ENCODE data around the gene TAL1.

The TAL1 gene

DNA sequence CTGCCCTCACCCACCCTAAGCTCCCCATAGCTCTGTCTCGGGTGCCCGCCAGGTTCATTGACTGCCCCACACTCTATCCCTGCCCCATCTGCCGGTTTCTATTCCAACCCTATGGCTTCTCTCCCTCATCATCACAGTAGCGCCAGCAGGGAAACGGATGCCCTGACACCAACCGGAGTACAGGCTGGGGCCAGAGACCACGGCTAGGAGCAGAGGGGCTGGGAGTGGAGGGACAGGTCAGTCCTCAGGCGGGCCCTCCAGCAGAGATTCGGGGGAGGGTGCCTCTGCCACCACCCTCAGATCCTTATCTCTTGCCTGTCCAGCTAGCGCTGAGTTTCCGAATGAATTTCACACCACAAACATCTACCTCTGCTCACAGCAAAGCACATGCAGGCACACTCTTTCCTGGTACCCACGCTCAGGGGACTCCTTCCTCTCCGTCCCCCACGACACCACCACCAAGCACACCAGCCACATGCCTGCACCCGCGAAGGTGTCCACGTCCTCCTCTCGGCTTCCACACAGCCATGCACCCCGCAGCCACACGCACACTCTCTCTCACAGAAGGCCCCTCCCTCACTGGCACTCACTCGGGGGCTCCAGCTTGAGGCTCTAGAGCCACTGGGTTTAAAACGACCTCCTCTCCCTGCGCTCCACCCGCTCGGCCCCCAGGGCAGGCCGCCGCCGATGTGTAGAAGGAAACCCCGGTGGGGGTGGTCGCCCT, 7.2 kb downstream of the TAL1 start:
- H3K4me1 ChIP-seq (ENCODE audit: control insufficient read depth, insufficient read depth, low read depth, low read length), result peaks cover 24% of the 10 kb centered on the region
- peak overlapping the region in 1 of 2 experiments; percentile 34 for H3K4me3 ChIP-seq (ENCODE audit: insufficient read depth in 1 of 2, low read depth in 1 of 2, low read length in 2 of 2)
- no peak overlapping the region for H2AK5ac ChIP-seq (ENCODE audit: low read length, severe bottlenecking)
- H4K91ac ChIP-seq (ENCODE audit: low read length), result no peak overlapping the region
- no peaks in the 10 kb centered on the region for H3K36me3 ChIP-seq (ENCODE audit: control insufficient read depth in 1 of 2, insufficient read depth in 2 of 2, low read depth in 1 of 2, low read length in 2 of 2)
- no peak overlapping the region for H2AFZ ChIP-seq (ENCODE audit: low read depth, low read length)
- no peak overlapping the region for H3K9ac ChIP-seq (ENCODE audit: low read length)
- peaks cover 6% of the 10 kb centered on the region for H3K9me3 ChIP-seq (ENCODE audit: control insufficient read depth, low read length)
- peak overlapping the region; percentile 61 for H3K4me2 ChIP-seq (ENCODE audit: low read length, poor library complexity, severe bottlenecking)
- no peak overlapping the region for H3K27ac ChIP-seq (ENCODE audit: low read length, poor library complexity, severe bottlenecking)
- H2BK120ac ChIP-seq (ENCODE audit: low read depth, low read length), result no peak overlapping the region
- H3K79me1 ChIP-seq (replicated peaks; ENCODE audit: low read length, poor library complexity, severe bottlenecking), result no peaks in the 10 kb centered on the region
- H3K23ac ChIP-seq (ENCODE audit: low read length in 2 of 2), result peak overlapping the region in 1 of 2 experiments; percentile 92
- no peak overlapping the region for H3K14ac ChIP-seq (ENCODE audit: low read length in 2 of 2)
- H3K27me3 ChIP-seq (ENCODE audit: control insufficient read depth in 1 of 2, insufficient read depth in 1 of 2, low read length in 2 of 2), result peaks cover 94 to 96% of the 10 kb centered on the region in 2 experiments
- H3K4ac ChIP-seq (ENCODE audit: low read depth in 1 of 2, low read length in 2 of 2), result no peak overlapping the region
- H2BK5ac ChIP-seq (ENCODE audit: low read depth, low read length, poor library complexity, severe bottlenecking), result no peak overlapping the region
- no peak overlapping the region for H2BK12ac ChIP-seq (ENCODE audit: low read length in 2 of 2)
- DNase-seq, result no peak
- no peak overlapping the region for H2BK15ac ChIP-seq (ENCODE audit: low read depth, poor library complexity, severe bottlenecking)
- no peak overlapping the region for H4K8ac ChIP-seq (ENCODE audit: low read length)
- WGBS, result 4% methylated on average over 25 of the region's 30 CpGs
- no peak overlapping the region for H3K18ac ChIP-seq (ENCODE audit: low read depth in 1 of 2, low read length in 2 of 2)

DNA sequence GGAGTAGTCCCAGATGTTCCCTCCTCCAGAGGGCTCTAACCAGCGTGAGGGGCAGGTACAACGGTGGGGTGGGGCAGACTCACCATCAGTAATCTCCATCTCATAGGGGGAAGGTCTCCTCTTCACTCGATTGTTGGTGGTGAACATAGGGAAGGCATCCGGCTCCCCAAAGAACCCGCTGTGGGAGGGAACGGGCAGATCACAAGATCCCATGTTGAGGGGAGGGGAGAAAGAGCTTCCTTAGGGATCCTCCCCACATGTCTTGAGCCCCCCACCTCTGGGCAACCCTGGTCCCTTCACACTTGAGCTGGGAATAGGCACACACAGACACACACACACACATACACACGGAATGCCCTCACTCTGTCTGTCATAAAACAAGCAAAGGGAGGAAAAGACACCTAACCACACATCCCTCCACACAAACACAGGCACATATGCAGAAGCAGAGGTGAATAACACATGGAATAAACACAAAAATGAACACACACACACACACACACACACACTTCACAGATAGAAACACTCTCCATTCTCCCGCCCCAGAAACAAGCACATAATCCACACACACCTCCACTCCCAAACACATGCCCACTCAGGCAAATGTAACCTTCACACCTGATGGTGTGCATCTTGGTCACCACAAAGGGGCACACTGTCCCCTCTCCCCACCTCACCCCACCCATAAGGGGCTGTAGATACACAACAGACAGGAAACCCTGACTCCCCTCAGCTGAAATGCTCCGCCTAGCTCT, 7.9 kb downstream of the TAL1 start:
- Histone ChIP-seq H2BK120ac (ENCODE audit: low read depth, low read length) (no peak overlapping the region), H3K27ac (ENCODE audit: low read length, poor library complexity, severe bottlenecking) (no peak overlapping the region), H3K23ac (ENCODE audit: low read length in 2 of 2) (no peak overlapping the region), H2BK5ac (ENCODE audit: low read depth, low read length, poor library complexity, severe bottlenecking) (no peak overlapping the region), H3K9me3 (ENCODE audit: control insufficient read depth, low read length) (peaks cover 6% of the 10 kb centered on the region), H3K4me2 (ENCODE audit: low read length, poor library complexity, severe bottlenecking) (no peak overlapping the region), H2BK12ac (ENCODE audit: low read length in 2 of 2) (no peak overlapping the region), H3K14ac (ENCODE audit: low read length in 2 of 2) (no peak overlapping the region), H3K36me3 (ENCODE audit: control insufficient read depth in 1 of 2, insufficient read depth in 2 of 2, low read depth in 1 of 2, low read length in 2 of 2) (no peaks in the 10 kb centered on the region), H3K4me1 (ENCODE audit: control insufficient read depth, insufficient read depth, low read depth, low read length) (peaks cover 20% of the 10 kb centered on the region), H4K91ac (ENCODE audit: low read length) (no peak overlapping the region), H2AFZ (ENCODE audit: low read depth, low read length) (no peak overlapping the region), H2BK15ac (ENCODE audit: low read depth, poor library complexity, severe bottlenecking) (no peak overlapping the region), H3K27me3 (ENCODE audit: control insufficient read depth in 1 of 2, insufficient read depth in 1 of 2, low read length in 2 of 2) (peaks cover 89 to 93% of the 10 kb centered on the region in 2 experiments), H2AK5ac (ENCODE audit: low read length, severe bottlenecking) (no peak overlapping the region), H3K79me1 (replicated peaks; ENCODE audit: low read length, poor library complexity, severe bottlenecking) (no peaks in the 10 kb centered on the region), H3K18ac (ENCODE audit: low read depth in 1 of 2, low read length in 2 of 2) (no peak overlapping the region), H3K4me3 (ENCODE audit: insufficient read depth in 1 of 2, low read depth in 1 of 2, low read length in 2 of 2) (no peak overlapping the region), H3K9ac (ENCODE audit: low read length) (no peak overlapping the region), H4K8ac (ENCODE audit: low read length) (no peak overlapping the region), H3K4ac (ENCODE audit: low read depth in 1 of 2, low read length in 2 of 2) (no peak overlapping the region)
- 28% methylated on average over 7 of the region's 9 CpGs for WGBS
- no peak for DNase-seq

DNA sequence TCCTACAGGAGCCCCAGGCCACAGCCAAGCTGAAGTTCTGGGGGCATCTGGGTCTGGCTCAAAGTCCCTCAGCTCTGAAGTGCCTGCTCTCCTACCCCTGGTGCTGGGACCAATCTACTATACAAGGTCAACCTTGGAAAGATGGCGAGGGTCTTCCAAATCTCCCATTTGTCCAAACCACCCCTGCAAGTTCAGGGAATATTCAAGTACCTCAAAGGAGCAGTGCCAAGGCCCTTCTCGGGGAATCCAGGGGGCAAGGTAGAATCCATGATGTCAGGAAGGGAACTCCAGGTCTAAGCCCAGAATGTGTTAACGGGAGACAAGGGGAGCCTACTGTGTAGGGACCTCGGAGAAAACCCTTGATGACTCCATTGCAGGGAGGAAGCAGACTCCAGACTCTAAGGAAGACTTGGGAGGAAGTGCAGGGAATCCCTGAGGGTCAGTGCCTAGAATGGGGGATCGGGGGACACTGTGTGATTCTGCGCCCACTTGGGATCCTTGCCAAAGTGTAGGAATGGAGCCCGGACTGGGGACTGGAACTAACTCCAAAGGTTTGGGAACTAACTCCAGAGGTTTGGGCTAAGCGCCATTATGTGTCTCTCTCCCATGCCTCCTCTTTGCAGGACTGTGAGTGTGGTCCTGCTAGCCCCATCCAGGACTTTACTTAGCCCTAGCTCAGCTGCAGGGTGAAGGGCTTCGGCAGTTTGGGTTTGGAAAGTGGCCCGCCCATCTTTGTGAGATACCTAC, 8.7 kb downstream of the TAL1 start:
- no peaks in the 10 kb centered on the region for H3K79me1 ChIP-seq (replicated peaks; ENCODE audit: low read length, poor library complexity, severe bottlenecking)
- H3K14ac ChIP-seq (ENCODE audit: low read length in 2 of 2), result no peak overlapping the region
- 46% methylated on average over 10 of the region's 10 CpGs for WGBS
- no peak overlapping the region for H3K9ac ChIP-seq (ENCODE audit: low read length)
- H2BK120ac ChIP-seq (ENCODE audit: low read depth, low read length), result no peak overlapping the region
- H4K91ac ChIP-seq (ENCODE audit: low read length), result no peak overlapping the region
- no peak overlapping the region for H2BK12ac ChIP-seq (ENCODE audit: low read length in 2 of 2)
- no peak overlapping the region for H3K23ac ChIP-seq (ENCODE audit: low read length in 2 of 2)
- H2AK5ac ChIP-seq (ENCODE audit: low read length, severe bottlenecking), result no peak overlapping the region
- no peak overlapping the region for H3K4me2 ChIP-seq (ENCODE audit: low read length, poor library complexity, severe bottlenecking)
- H2AFZ ChIP-seq (ENCODE audit: low read depth, low read length), result no peak overlapping the region
- H4K8ac ChIP-seq (ENCODE audit: low read length), result no peak overlapping the region
- H3K27me3 ChIP-seq (ENCODE audit: control insufficient read depth in 1 of 2, insufficient read depth in 1 of 2, low read length in 2 of 2), result peaks cover 89 to 93% of the 10 kb centered on the region in 2 experiments
- no peak overlapping the region for H2BK15ac ChIP-seq (ENCODE audit: low read depth, poor library complexity, severe bottlenecking)
- H2BK5ac ChIP-seq (ENCODE audit: low read depth, low read length, poor library complexity, severe bottlenecking), result no peak overlapping the region
- H3K4me1 ChIP-seq (ENCODE audit: control insufficient read depth, insufficient read depth, low read depth, low read length), result peaks cover 20% of the 10 kb centered on the region
- no peak overlapping the region for H3K4me3 ChIP-seq (ENCODE audit: insufficient read depth in 1 of 2, low read depth in 1 of 2, low read length in 2 of 2)
- H3K36me3 ChIP-seq (ENCODE audit: control insufficient read depth in 1 of 2, insufficient read depth in 2 of 2, low read depth in 1 of 2, low read length in 2 of 2), result no peaks in the 10 kb centered on the region
- H3K27ac ChIP-seq (ENCODE audit: low read length, poor library complexity, severe bottlenecking), result no peak overlapping the region
- H3K18ac ChIP-seq (ENCODE audit: low read depth in 1 of 2, low read length in 2 of 2), result no peak overlapping the region
- H3K4ac ChIP-seq (ENCODE audit: low read depth in 1 of 2, low read length in 2 of 2), result no peak overlapping the region
- peaks cover 6% of the 10 kb centered on the region for H3K9me3 ChIP-seq (ENCODE audit: control insufficient read depth, low read length)
- DNase-seq, result no peak

DNA sequence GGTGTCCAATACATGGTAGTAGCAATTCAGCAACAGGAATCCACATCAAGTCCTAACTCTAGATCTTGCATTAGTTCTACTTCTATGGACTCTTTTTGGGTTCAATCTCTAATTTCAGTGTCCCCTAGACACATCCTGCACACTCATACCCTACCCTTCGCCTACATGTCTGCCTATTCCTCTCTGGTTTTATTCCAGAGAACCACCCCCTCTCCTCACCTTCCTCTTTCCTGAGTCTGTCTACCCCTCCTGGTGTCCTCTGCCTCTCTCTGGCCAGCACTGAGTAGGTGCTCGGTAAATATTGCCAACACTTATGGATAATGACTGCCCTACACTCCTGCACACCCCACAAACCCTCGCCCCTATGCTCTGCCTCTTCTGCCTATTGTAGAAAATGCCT, 9.5 kb downstream of the TAL1 start:
- Histone ChIP-seq H3K4me1 (ENCODE audit: control insufficient read depth, insufficient read depth, low read depth, low read length) (peaks cover 20% of the 10 kb centered on the region), H3K27me3 (ENCODE audit: control insufficient read depth in 1 of 2, insufficient read depth in 1 of 2, low read length in 2 of 2) (peaks cover 88 to 93% of the 10 kb centered on the region in 2 experiments), H3K23ac (ENCODE audit: low read length in 2 of 2) (no peak overlapping the region), H3K36me3 (ENCODE audit: control insufficient read depth in 1 of 2, insufficient read depth in 2 of 2, low read depth in 1 of 2, low read length in 2 of 2) (no peaks in the 10 kb centered on the region), H3K14ac (ENCODE audit: low read length in 2 of 2) (no peak overlapping the region), H2BK5ac (ENCODE audit: low read depth, low read length, poor library complexity, severe bottlenecking) (no peak overlapping the region), H3K27ac (ENCODE audit: low read length, poor library complexity, severe bottlenecking) (no peak overlapping the region), H2BK15ac (ENCODE audit: low read depth, poor library complexity, severe bottlenecking) (no peak overlapping the region), H2AK5ac (ENCODE audit: low read length, severe bottlenecking) (no peak overlapping the region), H3K79me1 (replicated peaks; ENCODE audit: low read length, poor library complexity, severe bottlenecking) (no peaks in the 10 kb centered on the region), H2BK12ac (ENCODE audit: low read length in 2 of 2) (no peak overlapping the region), H3K18ac (ENCODE audit: low read depth in 1 of 2, low read length in 2 of 2) (no peak overlapping the region), H2BK120ac (ENCODE audit: low read depth, low read length) (no peak overlapping the region), H3K4me3 (ENCODE audit: insufficient read depth in 1 of 2, low read depth in 1 of 2, low read length in 2 of 2) (no peak overlapping the region), H3K9me3 (ENCODE audit: control insufficient read depth, low read length) (peaks cover 6% of the 10 kb centered on the region), H3K9ac (ENCODE audit: low read length) (no peak overlapping the region), H3K4me2 (ENCODE audit: low read length, poor library complexity, severe bottlenecking) (no peak overlapping the region), H4K91ac (ENCODE audit: low read length) (no peak overlapping the region), H2AFZ (ENCODE audit: low read depth, low read length) (no peak overlapping the region), H4K8ac (ENCODE audit: low read length) (no peak overlapping the region), H3K4ac (ENCODE audit: low read depth in 1 of 2, low read length in 2 of 2) (no peak overlapping the region)
- DNase-seq, result no peak
- 62% methylated on average over 3 of the region's 3 CpGs for WGBS

All from mesenchymal stem cell (in vitro differentiated cells and primary cell).